ENCODE measurements around the gene HSPB8.

DNA sequence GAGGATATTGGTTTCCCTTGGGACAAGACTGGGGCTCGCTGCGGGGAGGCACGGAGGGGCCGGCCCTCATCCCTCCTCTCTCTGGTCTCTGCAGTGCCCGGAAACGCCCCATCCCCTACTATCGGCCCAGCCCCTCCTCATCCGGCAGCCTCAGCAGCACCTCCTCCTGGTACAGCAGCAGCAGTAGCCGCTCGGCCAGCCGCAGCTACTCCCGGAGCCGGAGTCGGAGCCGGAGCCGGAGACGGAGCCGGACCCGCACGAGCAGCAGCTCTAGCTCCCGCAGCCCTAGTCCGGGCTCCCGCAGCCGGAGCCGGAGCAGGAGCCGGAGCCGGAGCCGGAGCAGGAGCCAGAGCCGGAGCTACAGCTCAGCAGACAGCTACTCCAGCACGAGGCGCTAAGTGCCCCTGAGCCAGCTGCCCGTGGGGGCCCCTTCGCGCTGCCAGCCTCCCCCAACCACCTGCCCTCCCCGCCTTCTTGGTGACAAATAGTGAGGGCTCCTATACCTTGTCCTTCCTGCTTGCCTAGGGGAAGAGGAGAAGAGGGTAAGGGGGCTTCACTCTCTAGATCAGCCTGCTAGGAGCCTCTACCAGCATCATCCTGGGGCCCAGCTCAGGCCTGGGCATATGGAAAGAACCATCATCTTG lies 22.2 kb upstream of the HSPB8 start:
- TF ChIP-seq, protein P1, sequence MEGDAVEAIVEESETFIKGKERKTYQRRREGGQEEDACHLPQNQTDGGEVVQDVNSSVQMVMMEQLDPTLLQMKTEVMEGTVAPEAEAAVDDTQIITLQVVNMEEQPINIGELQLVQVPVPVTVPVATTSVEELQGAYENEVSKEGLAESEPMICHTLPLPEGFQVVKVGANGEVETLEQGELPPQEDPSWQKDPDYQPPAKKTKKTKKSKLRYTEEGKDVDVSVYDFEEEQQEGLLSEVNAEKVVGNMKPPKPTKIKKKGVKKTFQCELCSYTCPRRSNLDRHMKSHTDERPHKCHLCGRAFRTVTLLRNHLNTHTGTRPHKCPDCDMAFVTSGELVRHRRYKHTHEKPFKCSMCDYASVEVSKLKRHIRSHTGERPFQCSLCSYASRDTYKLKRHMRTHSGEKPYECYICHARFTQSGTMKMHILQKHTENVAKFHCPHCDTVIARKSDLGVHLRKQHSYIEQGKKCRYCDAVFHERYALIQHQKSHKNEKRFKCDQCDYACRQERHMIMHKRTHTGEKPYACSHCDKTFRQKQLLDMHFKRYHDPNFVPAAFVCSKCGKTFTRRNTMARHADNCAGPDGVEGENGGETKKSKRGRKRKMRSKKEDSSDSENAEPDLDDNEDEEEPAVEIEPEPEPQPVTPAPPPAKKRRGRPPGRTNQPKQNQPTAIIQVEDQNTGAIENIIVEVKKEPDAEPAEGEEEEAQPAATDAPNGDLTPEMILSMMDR (IDR thresholded peaks at IDR 0.05): no peak
- TF ChIP-seq POLR2A (IDR thresholded peaks at IDR 0.05): no peak
